Measurements from ENCODE around the gene SLC35F6.
"Not testable (repeated sequence)": the region's sequence is repeated elsewhere in the genome, so short reads cannot be mapped to it uniquely, and the experiment has no call there.

SLC35F6 gene

GRCh38 chr2:26786207-26787028, 22.3 kb downstream of the SLC35F6 start:
- no peak for DNase-seq

- no peak for DNase-seq
Measured at GRCh38 chr2:26792720-26793119, 28.6 kb downstream of the SLC35F6 start.

GRCh38 chr2:26793518-26793917, 29.4 kb downstream of the SLC35F6 start:
- no peak for DNase-seq

GRCh38 chr2:26795135-26795534, 31.1 kb downstream of the SLC35F6 start:
- not testable (repeated sequence) for DNase-seq

- DNase-seq: no peak
Measured at GRCh38 chr2:26801328-26801727, 37.2 kb downstream of the SLC35F6 start.

GRCh38 chr2:26801796-26802195, 37.7 kb downstream of the SLC35F6 start:
- DNase-seq: no peak

GRCh38 chr2:26805241-26805676, 41.2 kb downstream of the SLC35F6 start:
- no peak for DNase-seq

GRCh38 chr2:26807788-26808460, 43.8 kb downstream of the SLC35F6 start:
- DNase-seq: no peak

- no peak for DNase-seq
Measured at GRCh38 chr2:26809211-26809610, 45.1 kb downstream of the SLC35F6 start.

- no peak for DNase-seq
Measured at GRCh38 chr2:26809876-26810577, 45.9 kb downstream of the SLC35F6 start.

GRCh38 chr2:26811261-26811660, 47.2 kb downstream of the SLC35F6 start:
- DNase-seq: no peak

- DNase-seq: no peak
Measured at GRCh38 chr2:26811791-26812694, 48.0 kb downstream of the SLC35F6 start.

- DNase-seq: no peak
Measured at GRCh38 chr2:26812731-26813130, 48.6 kb downstream of the SLC35F6 start.

GRCh38 chr2:26814072-26814765, 50.1 kb downstream of the SLC35F6 start:
- not testable (repeated sequence) for DNase-seq

- no peak for DNase-seq
Measured at GRCh38 chr2:26816893-26817292, 52.8 kb downstream of the SLC35F6 start.

GRCh38 chr2:26818255-26818654, 54.2 kb downstream of the SLC35F6 start:
- DNase-seq: no peak

- no peak for DNase-seq
Measured at GRCh38 chr2:26818972-26819371, 54.9 kb downstream of the SLC35F6 start.

GRCh38 chr2:26820932-26821331, 56.8 kb downstream of the SLC35F6 start:
- no peak for DNase-seq

- no peak for DNase-seq
Measured at GRCh38 chr2:26822877-26823276, 58.8 kb downstream of the SLC35F6 start.
